Stimulated activated CD4-positive, alpha-beta T cell treated with anti-CD3 and anti-CD28 coated beads, Interleukin-12 subunit alpha, Interleukin-12 subunit beta, amount 100 ng/mL, for 48 hours (primary cell): Measurements from ENCODE around the gene TRIML1.
"Not testable (repeated sequence)": the region's sequence is repeated elsewhere in the genome, so short reads cannot be mapped to it uniquely, and the experiment has no call there.

Source experiments
- DNase-seq, 3 donors: peaks; one replicate each; pipeline ENCODE4 v3.0.0-alpha.2; 2020; ENCODE audit warnings: low read depth in 2 of 3, low spot score in 1 of 3

Gene TRIML1

DNA sequence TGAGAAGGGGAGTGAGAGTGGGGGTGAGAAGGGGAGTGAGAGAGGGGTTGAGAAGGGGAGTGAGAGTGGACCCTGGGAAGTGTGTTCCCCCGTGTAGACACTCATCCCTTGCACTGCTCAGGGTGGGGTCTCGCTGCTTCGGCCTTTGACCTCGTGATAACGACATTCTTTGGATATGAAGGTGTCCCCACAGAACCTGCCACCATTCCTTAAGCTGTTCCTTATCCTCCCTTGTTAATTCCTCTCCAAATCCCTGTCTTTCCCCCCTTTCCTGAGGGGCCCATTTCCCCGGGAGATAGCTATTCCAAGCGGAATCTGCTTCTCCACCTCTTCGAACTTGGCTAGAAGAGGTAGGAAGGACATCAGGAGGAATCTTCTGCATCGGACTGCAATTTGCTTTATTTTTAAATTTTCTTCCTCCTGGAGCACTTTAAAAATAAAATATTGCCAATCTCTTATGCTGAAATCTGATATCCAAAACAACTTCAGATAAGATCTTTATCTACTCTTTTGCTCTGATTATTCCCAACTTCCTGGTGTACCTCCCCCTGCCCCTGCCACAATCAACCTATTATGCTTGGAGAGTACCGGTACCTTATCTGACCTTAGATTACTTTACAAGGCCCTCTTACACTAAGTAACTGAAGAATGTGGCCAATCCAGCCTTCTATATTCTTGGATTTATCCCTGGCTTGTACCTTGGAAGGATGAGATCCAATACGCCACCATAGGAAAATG is 15.6 kb downstream of the TRIML1 start:
- no peak for DNase-seq

- no peak for DNase-seq
These were observed 19.1 kb downstream of the TRIML1 start for GRCh38 chr4:188158336-188158735.

DNA sequence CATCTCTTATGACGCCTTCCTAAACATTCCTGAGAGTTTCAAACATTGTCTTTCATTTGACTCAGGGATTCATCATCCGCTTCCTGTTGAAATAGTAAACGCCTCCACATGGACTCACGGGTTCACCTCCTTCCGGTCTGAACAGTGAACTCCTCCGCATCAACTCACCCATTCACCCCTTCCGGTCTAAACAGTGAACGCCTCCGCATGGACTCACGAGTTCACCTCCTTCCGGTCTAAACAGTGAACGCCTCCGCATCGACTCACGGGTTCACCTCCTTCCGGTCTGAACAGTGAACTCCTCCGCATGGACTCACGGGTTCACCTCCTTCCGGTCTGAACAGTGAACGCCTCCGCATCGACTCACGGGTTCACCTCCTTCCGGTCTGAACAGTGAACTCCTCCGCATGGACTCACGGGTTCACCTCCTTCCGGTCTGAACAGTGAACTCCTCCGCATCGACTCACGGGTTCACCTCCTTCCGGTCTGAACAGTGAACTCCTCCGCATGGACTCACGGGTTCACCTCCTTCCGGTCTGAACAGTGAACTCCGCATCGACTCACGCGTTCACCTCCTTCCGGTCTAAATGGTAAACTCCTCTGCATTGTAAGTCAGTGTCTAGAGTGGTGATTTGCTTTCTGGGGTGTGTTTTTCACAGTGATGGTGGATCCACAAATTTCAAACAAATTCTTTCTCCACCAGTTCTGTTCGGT is 20.4 kb downstream of the TRIML1 start:
- DNase-seq: not testable (repeated sequence)

- DNase-seq: no peak
These were observed 21.2 kb downstream of the TRIML1 start for GRCh38 chr4:188160406-188160805.

GRCh38 chr4:188161167-188161566 is 21.9 kb downstream of the TRIML1 start:
- no peak for DNase-seq

GRCh38 chr4:188162698-188163097 is 23.5 kb downstream of the TRIML1 start:
- no peak for DNase-seq

GRCh38 chr4:188168726-188169373 is 29.6 kb downstream of the TRIML1 start:
- no peak for DNase-seq

DNA sequence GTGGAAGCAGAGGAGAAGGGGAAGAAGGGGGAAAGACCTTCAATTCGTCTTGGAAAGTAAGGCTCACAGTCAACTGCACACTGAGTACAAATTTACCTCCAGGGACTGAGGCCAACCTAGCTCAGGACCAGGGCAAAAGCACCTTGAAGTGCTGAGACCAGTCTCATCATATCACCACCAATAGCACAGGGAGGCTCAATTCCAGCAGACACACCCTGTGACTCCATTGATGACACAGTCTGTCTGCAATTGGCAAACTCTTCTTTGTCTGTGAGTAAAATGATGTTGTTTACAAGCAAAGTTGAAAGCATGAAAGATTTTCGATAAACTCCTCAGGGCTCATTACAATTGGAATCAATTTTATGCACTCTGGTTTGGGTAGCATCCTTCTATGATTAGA is 32.3 kb downstream of the TRIML1 start:
- no peak for DNase-seq

GRCh38 chr4:188175288-188175687 is 36.0 kb downstream of the TRIML1 start:
- DNase-seq: no peak

DNA sequence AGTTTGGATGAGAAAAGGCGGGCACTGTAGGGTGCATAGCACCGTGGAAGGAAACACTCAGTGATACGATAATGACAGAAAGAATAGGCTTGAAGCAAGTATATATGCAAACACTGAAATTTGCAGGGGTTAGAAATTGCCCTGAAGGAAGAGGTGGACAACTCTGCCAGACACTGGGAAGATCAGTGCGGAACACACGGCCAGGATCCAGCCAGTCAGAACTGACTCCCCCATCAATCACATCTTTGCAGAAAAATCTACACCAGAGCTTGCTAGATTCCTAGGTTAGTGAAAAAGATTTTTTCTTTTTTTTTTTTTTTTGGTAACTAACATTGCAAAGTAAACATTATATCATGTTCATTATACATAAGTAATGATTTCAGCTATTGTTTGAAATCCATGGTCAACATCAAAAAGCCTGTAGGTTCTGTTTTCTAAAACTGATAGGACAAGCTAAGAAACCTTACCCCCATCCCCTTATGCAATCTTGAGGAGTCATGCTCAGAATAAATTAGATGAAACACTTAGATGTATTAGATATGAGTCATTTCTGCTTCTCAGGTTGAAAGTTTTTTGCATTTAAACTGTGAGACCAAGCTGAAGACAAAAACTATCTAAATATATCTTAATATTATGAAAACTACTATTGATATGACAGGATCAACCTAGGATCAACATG is 38.9 kb downstream of the TRIML1 start:
- DNase-seq: no peak

GRCh38 chr4:188178806-188179205 is 39.6 kb downstream of the TRIML1 start:
- DNase-seq: no peak

DNA sequence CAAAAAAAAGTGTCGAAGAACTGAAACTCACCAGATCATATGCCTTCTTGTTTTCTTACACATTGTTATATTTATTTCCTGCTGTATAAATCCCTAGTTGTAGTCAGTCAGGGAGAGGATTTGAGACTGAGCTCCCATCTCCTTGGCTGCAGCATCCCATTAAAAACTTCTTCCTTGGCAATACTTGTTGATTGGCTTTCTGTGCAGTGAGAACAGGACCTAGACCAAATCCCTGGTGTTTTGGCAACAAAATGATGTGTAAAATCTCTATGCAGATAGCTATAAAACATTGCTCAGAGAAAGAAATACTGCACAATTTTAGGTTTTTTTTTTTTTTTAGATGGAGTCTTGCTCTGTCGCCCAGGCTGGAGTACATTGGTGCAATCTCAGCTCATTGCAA is 47.9 kb downstream of the TRIML1 start:
- DNase-seq: no peak

DNA sequence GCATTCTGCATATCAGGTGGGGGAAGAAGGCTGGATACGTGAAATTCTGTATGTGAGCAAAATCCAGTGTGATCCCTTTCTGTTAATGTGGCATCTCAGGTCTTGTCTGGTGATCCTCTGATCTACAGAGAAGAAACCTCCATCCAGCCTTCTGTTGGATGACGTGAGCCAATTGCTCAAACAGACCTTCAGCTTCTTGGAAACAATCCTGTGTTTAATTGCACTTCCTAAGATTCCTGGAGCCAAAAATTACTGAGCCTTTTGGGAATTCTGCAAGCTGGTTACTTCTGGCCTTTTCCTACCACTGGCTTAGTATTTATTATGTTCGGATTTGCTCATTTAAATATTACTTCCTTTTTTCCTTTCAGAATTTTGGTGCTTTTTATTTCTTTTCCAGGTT is 51.2 kb downstream of the TRIML1 start:
- no peak for DNase-seq

- DNase-seq: no peak
These were observed 55.2 kb downstream of the TRIML1 start for GRCh38 chr4:188194421-188194820.

GRCh38 chr4:188195389-188195985 is 56.2 kb downstream of the TRIML1 start:
- no peak for DNase-seq

- DNase-seq: no peak
These were observed 57.0 kb downstream of the TRIML1 start for GRCh38 chr4:188196134-188196735.
